Neural cell (in vitro differentiated cells): ENCODE results near the gene AKAP8L. TPM values are rescaled to one million over a fixed set of nuclear protein-coding genes. Genes with fewer than 3 reads are reported as not detected.

Experiments
- H2AFZ ChIP-seq: fragments of 200-600, 300-800 bp; sonication (generic), shearing (Covaris generic); 2 replicates; pipeline ENCODE4 v1.6.0; 2014; ENCODE audit warnings: low read depth, mild to moderate bottlenecking, antibody characterized with exemption, low read length, moderate library complexity
- H3F3A ChIP-seq: fragments of 200-600 bp; shearing (Covaris generic); 2 replicates; pipeline ENCODE4 v1.6.1; 2016; ENCODE audit warnings: mild to moderate bottlenecking, moderate library complexity, mixed read lengths, antibody characterized with exemption, low read length; ENCODE audit not compliant: insufficient read depth, poor library complexity, severe bottlenecking
- H3K27ac ChIP-seq: fragments of 200-600, 300-800 bp; sonication (generic), shearing (Covaris generic); 2 replicates; pipeline ENCODE4 v1.5.1; 2014; ENCODE audit warnings: mild to moderate bottlenecking, low read length, moderate library complexity
- H3K27me3 ChIP-seq: fragments of 300-800, 200-600 bp; sonication (generic), shearing (Covaris generic); 2 replicates; pipeline ENCODE4 v1.6.0; 2014; ENCODE audit warnings: mild to moderate bottlenecking, low read depth, low read length, moderate library complexity; ENCODE audit not compliant: insufficient read depth
- H3K36me3 ChIP-seq: fragments of 300-800, 200-600 bp; sonication (generic), shearing (Covaris generic); 2 replicates; pipeline ENCODE4 v1.5.1; 2014; ENCODE audit warnings: mild to moderate bottlenecking, antibody characterized with exemption, low read length, moderate library complexity; ENCODE audit not compliant: insufficient read depth
- H3K4me2 ChIP-seq: fragments of 300-800, 200-600 bp; sonication (generic), shearing (Covaris generic); 2 replicates; pipeline ENCODE4 v1.6.0; 2014; ENCODE audit warnings: mild to moderate bottlenecking, low read length
- H3K4me3 ChIP-seq: fragments of 300-800, 200-600 bp; sonication (generic), shearing (Covaris generic); 2 replicates; pipeline ENCODE4 v1.5.1; 2014; ENCODE audit warnings: mild to moderate bottlenecking, low read length, moderate library complexity
- H3K79me2 ChIP-seq: fragments of 200-600 bp; shearing (Covaris generic); replicated peaks from 2 replicates; pipeline ENCODE4 v1.6.0; 2014; ENCODE audit warnings: mild to moderate bottlenecking, low read length, moderate library complexity; ENCODE audit not compliant: insufficient read depth
- H3K9ac ChIP-seq: fragments of 300-800, 200-600 bp; sonication (generic), shearing (Covaris generic); 2 replicates; pipeline ENCODE4 v1.6.1; 2016; ENCODE audit warnings: mild to moderate bottlenecking, low read length, mixed read lengths
- H3K9me2 ChIP-seq: fragments of 200-600 bp; shearing (Covaris generic); 2 replicates; pipeline ENCODE4 v1.6.1; 2016; ENCODE audit warnings: mild to moderate bottlenecking, low read length, mixed read lengths; ENCODE audit not compliant: insufficient read depth
- H3K9me3 ChIP-seq: fragments of 200-600, 300-800 bp; sonication (generic), shearing (Covaris generic); 2 replicates; pipeline ENCODE4 v1.6.1; 2016; ENCODE audit warnings: mild to moderate bottlenecking, mixed run types, low read length, moderate library complexity, mixed read lengths
- H4K20me1 ChIP-seq: fragments of 200-600 bp; shearing (Covaris generic); 2 replicates; pipeline ENCODE4 v1.6.1; 2016; ENCODE audit warnings: mild to moderate bottlenecking, mixed run types; ENCODE audit not compliant: insufficient read depth
- EP300 ChIP-seq: fragments of 450-650 bp; conservative IDR thresholded peaks from 2 replicates; pipeline ENCODE4 v1.6.1; 2014; ENCODE audit warnings: antibody characterized with exemption, mild to moderate bottlenecking, moderate library complexity; ENCODE audit not compliant: poor library complexity, severe bottlenecking
- EZH2 ChIP-seq: fragments of 200-600, 300-800 bp; shearing (Covaris generic), sonication (generic); IDR thresholded peaks from 2 replicates; pipeline ENCODE4 v1.6.1; 2014; ENCODE audit warnings: antibody characterized with exemption, low read length, borderline replicate concordance, mild to moderate bottlenecking; ENCODE audit not compliant: insufficient read depth, poor library complexity, severe bottlenecking
- MXI1 ChIP-seq: fragments of 450-650 bp; conservative IDR thresholded peaks from 2 replicates; pipeline ENCODE4 v1.6.1; 2014; ENCODE audit warnings: antibody characterized with exemption, mild to moderate bottlenecking; ENCODE audit not compliant: poor library complexity, severe bottlenecking
- POLR2AphosphoS5 ChIP-seq: IDR thresholded peaks from 2 replicates; pipeline ENCODE4 v1.6.1; 2012
- RAD21 ChIP-seq: fragments of 450-650 bp; conservative IDR thresholded peaks from 2 replicates; pipeline ENCODE4 v1.6.1; 2014; ENCODE audit warnings: antibody characterized with exemption, mild to moderate bottlenecking, moderate library complexity
- SMC3 ChIP-seq: fragments of 450-650 bp; conservative IDR thresholded peaks from 2 replicates; pipeline ENCODE4 v1.6.1; 2014; ENCODE audit warnings: antibody characterized with exemption, mild to moderate bottlenecking, moderate library complexity; ENCODE audit not compliant: poor library complexity
- TAF1 ChIP-seq: IDR thresholded peaks from 2 replicates; pipeline ENCODE4 v1.6.1; 2012; ENCODE audit warnings: low read depth
- polyA plus RNA-seq: library from polyadenylated mRNA; depleted of rRNA; stranded (reverse); fragments of >200 nt; gene quantifications from 2 replicates; pipeline ENCODE4 v1.2.3, GENCODE V29; 2014
- TF ChIP-seq, protein P1 (sequence below): IDR thresholded peaks from 2 replicates; pipeline ENCODE4 v1.6.1; 2012; ENCODE audit warnings: borderline replicate concordance
- TF ChIP-seq, protein P2 (sequence below): fragments of 450-650 bp; IDR thresholded peaks from 2 replicates; pipeline ENCODE4 v1.5.1; 2014; ENCODE audit warnings: antibody characterized with exemption, mild to moderate bottlenecking, moderate library complexity; ENCODE audit not compliant: poor library complexity, severe bottlenecking

Gene AKAP8L
- polyA plus RNA-seq, 1 donor from 2014 or later, result 281 TPM

DNA sequence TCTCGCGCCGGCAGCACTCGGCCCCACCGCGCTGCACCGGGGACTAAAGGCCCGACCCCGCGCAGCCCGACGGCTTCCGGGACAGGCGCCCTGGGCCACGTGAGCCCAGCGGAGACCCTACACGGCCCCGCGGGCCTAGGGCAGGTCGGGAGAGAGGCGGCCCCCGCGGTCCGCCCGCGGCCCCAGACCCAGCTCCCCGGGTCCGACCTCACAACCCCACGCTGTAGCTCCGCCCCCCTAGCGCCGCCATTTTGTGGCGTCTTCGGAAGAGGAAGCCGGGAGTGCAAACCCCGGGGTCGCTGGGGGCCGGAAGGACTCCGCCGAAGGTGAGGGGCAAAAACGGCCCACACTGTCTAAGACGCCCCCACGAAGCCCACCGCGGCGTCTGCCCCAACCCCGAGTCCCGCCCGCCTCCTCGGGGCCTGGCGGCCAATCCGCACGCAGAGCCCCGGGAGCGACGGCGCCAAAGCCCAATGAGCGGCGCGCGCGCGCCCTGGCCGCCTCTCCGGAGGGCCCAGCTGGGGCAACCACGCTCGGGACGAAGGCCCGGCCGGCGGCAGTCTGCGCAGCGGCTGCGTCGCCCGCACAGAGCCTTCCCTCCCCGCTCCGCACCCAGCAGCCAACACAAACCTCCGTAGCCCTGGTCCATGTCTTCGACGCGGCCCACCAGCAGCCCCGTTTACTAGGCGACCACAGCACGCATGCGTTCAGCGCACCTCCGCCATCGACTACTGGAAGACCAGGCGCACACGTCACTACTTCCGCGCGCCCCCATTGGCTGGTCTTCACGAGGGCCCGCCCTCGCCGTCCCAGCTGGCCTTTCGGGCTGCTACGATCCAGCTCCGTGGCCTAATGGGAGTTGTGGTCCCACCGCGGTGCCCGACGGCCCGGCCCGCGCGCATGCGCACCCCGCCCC lies 39.4 kb downstream of the AKAP8L start, which contains the start of gene AKAP8:
Gene AKAP8 (minus strand): TSS at position 705 of the 916 bp plus-strand sequence. CDS start 56 bp downstream, at position 649.
- H3K9me2 ChIP-seq, result no peaks in the 10 kb centered on the region
- peak within 1 kb of the TSS; percentile 89 for H3K9ac ChIP-seq
- H3K4me2 ChIP-seq, result peak within 1 kb of the TSS; percentile 91
- H3K79me2 ChIP-seq, result peaks cover 36% of the 10 kb centered on the region
- H2AFZ ChIP-seq, result peak within 1 kb of the TSS; percentile 65
- TF ChIP-seq EZH2, result no peak
- TF ChIP-seq, protein P1, sequence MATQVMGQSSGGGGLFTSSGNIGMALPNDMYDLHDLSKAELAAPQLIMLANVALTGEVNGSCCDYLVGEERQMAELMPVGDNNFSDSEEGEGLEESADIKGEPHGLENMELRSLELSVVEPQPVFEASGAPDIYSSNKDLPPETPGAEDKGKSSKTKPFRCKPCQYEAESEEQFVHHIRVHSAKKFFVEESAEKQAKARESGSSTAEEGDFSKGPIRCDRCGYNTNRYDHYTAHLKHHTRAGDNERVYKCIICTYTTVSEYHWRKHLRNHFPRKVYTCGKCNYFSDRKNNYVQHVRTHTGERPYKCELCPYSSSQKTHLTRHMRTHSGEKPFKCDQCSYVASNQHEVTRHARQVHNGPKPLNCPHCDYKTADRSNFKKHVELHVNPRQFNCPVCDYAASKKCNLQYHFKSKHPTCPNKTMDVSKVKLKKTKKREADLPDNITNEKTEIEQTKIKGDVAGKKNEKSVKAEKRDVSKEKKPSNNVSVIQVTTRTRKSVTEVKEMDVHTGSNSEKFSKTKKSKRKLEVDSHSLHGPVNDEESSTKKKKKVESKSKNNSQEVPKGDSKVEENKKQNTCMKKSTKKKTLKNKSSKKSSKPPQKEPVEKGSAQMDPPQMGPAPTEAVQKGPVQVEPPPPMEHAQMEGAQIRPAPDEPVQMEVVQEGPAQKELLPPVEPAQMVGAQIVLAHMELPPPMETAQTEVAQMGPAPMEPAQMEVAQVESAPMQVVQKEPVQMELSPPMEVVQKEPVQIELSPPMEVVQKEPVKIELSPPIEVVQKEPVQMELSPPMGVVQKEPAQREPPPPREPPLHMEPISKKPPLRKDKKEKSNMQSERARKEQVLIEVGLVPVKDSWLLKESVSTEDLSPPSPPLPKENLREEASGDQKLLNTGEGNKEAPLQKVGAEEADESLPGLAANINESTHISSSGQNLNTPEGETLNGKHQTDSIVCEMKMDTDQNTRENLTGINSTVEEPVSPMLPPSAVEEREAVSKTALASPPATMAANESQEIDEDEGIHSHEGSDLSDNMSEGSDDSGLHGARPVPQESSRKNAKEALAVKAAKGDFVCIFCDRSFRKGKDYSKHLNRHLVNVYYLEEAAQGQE, result peak; percentile 46
- TF ChIP-seq RAD21, result no peak
- TF ChIP-seq POLR2AphosphoS5, result peak; percentile 98
- peak; percentile 58 for TF ChIP-seq MXI1
- TF ChIP-seq SMC3, result no peak
- peak; percentile 37 for TF ChIP-seq EP300
- TF ChIP-seq, protein P2, sequence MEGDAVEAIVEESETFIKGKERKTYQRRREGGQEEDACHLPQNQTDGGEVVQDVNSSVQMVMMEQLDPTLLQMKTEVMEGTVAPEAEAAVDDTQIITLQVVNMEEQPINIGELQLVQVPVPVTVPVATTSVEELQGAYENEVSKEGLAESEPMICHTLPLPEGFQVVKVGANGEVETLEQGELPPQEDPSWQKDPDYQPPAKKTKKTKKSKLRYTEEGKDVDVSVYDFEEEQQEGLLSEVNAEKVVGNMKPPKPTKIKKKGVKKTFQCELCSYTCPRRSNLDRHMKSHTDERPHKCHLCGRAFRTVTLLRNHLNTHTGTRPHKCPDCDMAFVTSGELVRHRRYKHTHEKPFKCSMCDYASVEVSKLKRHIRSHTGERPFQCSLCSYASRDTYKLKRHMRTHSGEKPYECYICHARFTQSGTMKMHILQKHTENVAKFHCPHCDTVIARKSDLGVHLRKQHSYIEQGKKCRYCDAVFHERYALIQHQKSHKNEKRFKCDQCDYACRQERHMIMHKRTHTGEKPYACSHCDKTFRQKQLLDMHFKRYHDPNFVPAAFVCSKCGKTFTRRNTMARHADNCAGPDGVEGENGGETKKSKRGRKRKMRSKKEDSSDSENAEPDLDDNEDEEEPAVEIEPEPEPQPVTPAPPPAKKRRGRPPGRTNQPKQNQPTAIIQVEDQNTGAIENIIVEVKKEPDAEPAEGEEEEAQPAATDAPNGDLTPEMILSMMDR, result peak; percentile 31
- no peak for TF ChIP-seq TAF1
- no peaks in the 10 kb centered on the region for H3F3A ChIP-seq
- H3K27ac ChIP-seq, result peak within 1 kb of the TSS; percentile 87
- peak within 1 kb of the TSS; percentile 100 for H3K4me3 ChIP-seq
- no peaks in the 10 kb centered on the region for H3K27me3 ChIP-seq
- H3K9me3 ChIP-seq, result no peaks in the 10 kb centered on the region
- H4K20me1 ChIP-seq, result peaks cover 5% of the 10 kb centered on the region
- no peaks in the 10 kb centered on the region for H3K36me3 ChIP-seq

DNA sequence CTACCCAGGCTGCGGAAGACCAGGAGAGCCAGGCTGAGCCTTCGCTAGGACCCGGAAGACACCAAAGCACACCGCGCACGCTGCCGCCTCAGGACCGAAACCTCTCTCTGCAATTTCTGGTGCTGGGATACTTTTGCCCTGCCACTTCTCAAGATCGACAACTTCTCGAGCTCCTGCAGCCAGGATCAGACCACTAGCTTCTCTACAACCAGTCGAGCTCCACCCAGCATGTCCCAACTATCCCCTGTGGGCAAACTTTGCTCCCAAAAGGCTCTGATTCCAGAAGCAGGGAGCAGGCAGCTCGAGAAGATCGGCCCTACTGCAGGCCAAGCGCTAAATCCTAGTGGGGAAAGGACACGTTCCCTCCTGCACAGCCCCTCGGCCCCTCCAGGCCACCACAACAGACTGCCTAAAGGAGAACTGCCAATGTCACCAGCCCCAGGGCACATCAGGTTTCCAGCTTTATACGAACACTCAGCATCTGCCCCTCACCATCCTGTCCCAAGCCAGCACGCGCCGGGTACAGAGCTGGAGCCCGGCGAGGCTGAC lies 40.2 kb downstream of the AKAP8L start:
- Histone ChIP-seq H3K79me2 (peaks cover 39% of the 10 kb centered on the region), H3K36me3 (no peaks in the 10 kb centered on the region), H3K9me3 (no peaks in the 10 kb centered on the region), H3K9me2 (no peaks in the 10 kb centered on the region), H3K4me3 (peak overlapping the region; percentile 100), H3F3A (no peaks in the 10 kb centered on the region), H3K4me2 (peak overlapping the region; percentile 91), H3K27ac (peak overlapping the region; percentile 87), H2AFZ (peak overlapping the region; percentile 65), H3K27me3 (no peaks in the 10 kb centered on the region), H4K20me1 (peaks cover 5% of the 10 kb centered on the region), H3K9ac (peak overlapping the region; percentile 89)
- TF ChIP-seq RAD21, result no peak
- TF ChIP-seq EZH2, result no peak
- peak; percentile 1 for TF ChIP-seq POLR2AphosphoS5
- no peak for TF ChIP-seq SMC3
- no peak for TF ChIP-seq TAF1
- TF ChIP-seq EP300, result no peak
- TF ChIP-seq, protein P1, result peak; percentile 18
- TF ChIP-seq, protein P2, result no peak
- peak; percentile 52 for TF ChIP-seq MXI1
